ENCODE results near the gene ADGRA1. TPM values are rescaled to one million over a fixed set of nuclear protein-coding genes. Genes with fewer than 3 reads are reported as not detected.

ADGRA1 gene
- total and polyA plus RNA-seq, 2 donors (not counting 1 experiment from before 2014, with no cell fraction given) = not detected

DNA sequence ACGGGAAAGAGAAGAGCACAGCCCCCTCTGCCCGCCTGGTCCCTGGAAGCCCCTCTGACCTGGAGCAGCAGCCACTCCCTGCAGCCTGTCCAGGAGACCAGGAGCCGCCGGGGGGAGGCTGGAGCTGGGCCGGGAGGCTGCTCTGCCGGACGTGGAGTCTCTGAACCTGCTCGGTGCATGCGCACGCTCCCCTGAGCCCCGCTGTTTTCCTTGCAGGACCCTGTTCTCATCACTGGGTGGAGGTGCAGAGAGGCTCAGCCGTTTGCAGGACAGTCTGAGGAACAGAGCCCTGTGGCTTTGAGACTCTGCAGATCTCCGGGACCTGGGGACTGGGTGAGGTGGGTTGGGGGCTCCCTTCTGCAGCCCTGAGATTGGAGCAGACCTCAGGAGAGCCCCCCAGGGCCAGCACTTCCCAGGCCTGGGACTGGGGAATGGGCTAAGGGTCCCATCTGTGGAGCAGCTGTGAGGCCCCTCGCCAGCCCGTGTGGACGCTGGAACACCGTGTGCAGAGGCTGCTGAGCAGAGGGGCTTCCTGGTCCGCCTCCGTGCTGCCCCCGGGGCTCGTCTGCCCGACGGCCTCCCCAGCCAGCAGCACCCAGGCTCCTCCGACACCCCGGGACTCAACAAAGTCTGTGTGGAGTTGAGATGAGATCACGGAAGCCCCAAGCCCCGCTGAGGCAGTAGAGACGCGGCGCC lies 48.5 kb upstream of the ADGRA1 start:
- no peak overlapping the region for H3K4me3 ChIP-seq (replicated peaks in 1 of 4; ENCODE audit: control extremely low read depth in 1 of 4, insufficient read depth in 1 of 4, low read depth in 3 of 4, low read length in 4 of 4)
- TF ChIP-seq, protein P1, sequence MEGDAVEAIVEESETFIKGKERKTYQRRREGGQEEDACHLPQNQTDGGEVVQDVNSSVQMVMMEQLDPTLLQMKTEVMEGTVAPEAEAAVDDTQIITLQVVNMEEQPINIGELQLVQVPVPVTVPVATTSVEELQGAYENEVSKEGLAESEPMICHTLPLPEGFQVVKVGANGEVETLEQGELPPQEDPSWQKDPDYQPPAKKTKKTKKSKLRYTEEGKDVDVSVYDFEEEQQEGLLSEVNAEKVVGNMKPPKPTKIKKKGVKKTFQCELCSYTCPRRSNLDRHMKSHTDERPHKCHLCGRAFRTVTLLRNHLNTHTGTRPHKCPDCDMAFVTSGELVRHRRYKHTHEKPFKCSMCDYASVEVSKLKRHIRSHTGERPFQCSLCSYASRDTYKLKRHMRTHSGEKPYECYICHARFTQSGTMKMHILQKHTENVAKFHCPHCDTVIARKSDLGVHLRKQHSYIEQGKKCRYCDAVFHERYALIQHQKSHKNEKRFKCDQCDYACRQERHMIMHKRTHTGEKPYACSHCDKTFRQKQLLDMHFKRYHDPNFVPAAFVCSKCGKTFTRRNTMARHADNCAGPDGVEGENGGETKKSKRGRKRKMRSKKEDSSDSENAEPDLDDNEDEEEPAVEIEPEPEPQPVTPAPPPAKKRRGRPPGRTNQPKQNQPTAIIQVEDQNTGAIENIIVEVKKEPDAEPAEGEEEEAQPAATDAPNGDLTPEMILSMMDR (conservative IDR thresholded peaks at IDR 0.05 in 1 of 2, IDR thresholded peaks at IDR 0.05 in 1 of 2; ENCODE audit: low read depth in 1 of 2, low read length in 2 of 2) = no peak
- TF ChIP-seq EZH2 (IDR thresholded peaks at IDR 0.05; ENCODE audit: low read length, missing control alignments) = no peak
- no peaks in the 10 kb centered on the region for H3K27me3 ChIP-seq (ENCODE audit: control insufficient read depth, insufficient read depth, low read length)

DNA sequence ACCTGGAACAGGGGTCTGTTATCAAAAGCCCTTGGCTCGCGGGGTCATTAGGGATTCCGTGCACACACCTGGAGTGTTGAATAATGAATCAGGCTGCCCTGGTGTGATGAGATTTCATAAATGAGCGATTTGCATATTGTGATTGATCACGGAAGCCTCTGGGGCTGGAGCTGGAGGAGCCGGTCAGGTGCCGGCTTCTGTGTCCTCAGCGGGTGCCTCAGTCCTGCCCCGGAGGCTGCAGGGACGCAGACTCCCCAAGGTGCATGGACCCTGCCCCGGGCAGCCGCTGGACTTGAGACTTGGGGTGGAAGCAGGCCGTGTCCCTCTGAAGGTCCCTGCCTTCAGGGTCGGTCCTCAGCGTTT lies 47.9 kb upstream of the ADGRA1 start:
- Histone ChIP-seq H3K27ac (ENCODE audit: insufficient read depth, low read length) (no peak overlapping the region), H3K4me3 (replicated peaks in 1 of 4; ENCODE audit: control extremely low read depth in 1 of 4, insufficient read depth in 1 of 4, low read depth in 3 of 4, low read length in 4 of 4) (no peak overlapping the region), H3K4me2 (ENCODE audit: extremely low read depth, insufficient read depth, low read length) (no peak overlapping the region), H3K4me1 (ENCODE audit: control insufficient read depth, extremely low read depth, insufficient read depth, low read length) (no peaks in the 10 kb centered on the region), H3K9ac (ENCODE audit: insufficient read depth, low read length) (no peak overlapping the region), H3K79me2 (ENCODE audit: control insufficient read depth, insufficient read depth, low read length) (no peaks in the 10 kb centered on the region), H3K36me3 (ENCODE audit: control insufficient read depth, insufficient read depth, low read length) (no peaks in the 10 kb centered on the region), H2AFZ (ENCODE audit: low read length) (no peak overlapping the region), H4K20me1 (ENCODE audit: control insufficient read depth, extremely low read depth, insufficient read depth, low read length) (no peaks in the 10 kb centered on the region), H3K27me3 (ENCODE audit: control insufficient read depth, insufficient read depth, low read length) (no peaks in the 10 kb centered on the region), H3K9me3 (ENCODE audit: control insufficient read depth, insufficient read depth, low read depth, low read length) (no peaks in the 10 kb centered on the region)
- DNase-seq (ENCODE audit: low read depth in 2 of 2) = no peak
- TF ChIP-seq EZH2 (IDR thresholded peaks at IDR 0.05; ENCODE audit: low read length, missing control alignments) = no peak
- TF ChIP-seq, protein P1 (conservative IDR thresholded peaks at IDR 0.05 in 1 of 2, IDR thresholded peaks at IDR 0.05 in 1 of 2; ENCODE audit: low read depth in 1 of 2, low read length in 2 of 2) = no peak

More for the DNA sequence above, 48.5 kb upstream of the ADGRA1 start:
- Histone ChIP-seq H3K79me2 (ENCODE audit: control insufficient read depth, insufficient read depth, low read length) (no peaks in the 10 kb centered on the region), H3K36me3 (ENCODE audit: control insufficient read depth, insufficient read depth, low read length) (no peaks in the 10 kb centered on the region), H3K9ac (ENCODE audit: insufficient read depth, low read length) (no peak overlapping the region), H3K4me2 (ENCODE audit: extremely low read depth, insufficient read depth, low read length) (no peak overlapping the region), H2AFZ (ENCODE audit: low read length) (no peak overlapping the region), H3K4me1 (ENCODE audit: control insufficient read depth, extremely low read depth, insufficient read depth, low read length) (no peaks in the 10 kb centered on the region), H3K9me3 (ENCODE audit: control insufficient read depth, insufficient read depth, low read depth, low read length) (no peaks in the 10 kb centered on the region), H3K27ac (ENCODE audit: insufficient read depth, low read length) (no peak overlapping the region), H4K20me1 (ENCODE audit: control insufficient read depth, extremely low read depth, insufficient read depth, low read length) (no peaks in the 10 kb centered on the region)
- DNase-seq (ENCODE audit: low read depth in 2 of 2) = no peak

GRCh38 chr10:133040198-133040597 lies 47.5 kb upstream of the ADGRA1 start:
- Histone ChIP-seq H3K9me3 (ENCODE audit: control insufficient read depth, insufficient read depth, low read depth, low read length) (no peaks in the 10 kb centered on the region), H3K4me3 (replicated peaks in 1 of 4; ENCODE audit: control extremely low read depth in 1 of 4, insufficient read depth in 1 of 4, low read depth in 3 of 4, low read length in 4 of 4) (no peak overlapping the region), H3K27me3 (ENCODE audit: control insufficient read depth, insufficient read depth, low read length) (no peaks in the 10 kb centered on the region), H3K27ac (ENCODE audit: insufficient read depth, low read length) (no peak overlapping the region), H4K20me1 (ENCODE audit: control insufficient read depth, extremely low read depth, insufficient read depth, low read length) (no peaks in the 10 kb centered on the region), H3K36me3 (ENCODE audit: control insufficient read depth, insufficient read depth, low read length) (no peaks in the 10 kb centered on the region), H3K79me2 (ENCODE audit: control insufficient read depth, insufficient read depth, low read length) (no peaks in the 10 kb centered on the region), H3K4me2 (ENCODE audit: extremely low read depth, insufficient read depth, low read length) (no peak overlapping the region), H3K4me1 (ENCODE audit: control insufficient read depth, extremely low read depth, insufficient read depth, low read length) (no peaks in the 10 kb centered on the region), H3K9ac (ENCODE audit: insufficient read depth, low read length) (no peak overlapping the region), H2AFZ (ENCODE audit: low read length) (no peak overlapping the region)
- DNase-seq (ENCODE audit: low read depth in 2 of 2) = no peak
- no peak for TF ChIP-seq EZH2 (IDR thresholded peaks at IDR 0.05; ENCODE audit: low read length, missing control alignments)
- TF ChIP-seq, protein P1 (conservative IDR thresholded peaks at IDR 0.05 in 1 of 2, IDR thresholded peaks at IDR 0.05 in 1 of 2; ENCODE audit: low read depth in 1 of 2, low read length in 2 of 2) = no peak
